Endothelial cell of umbilical vein (primary cell): Measurements from ENCODE around the gene SCGB2A2. TPM values are rescaled to one million over a fixed set of nuclear protein-coding genes. Genes with fewer than 3 reads are reported as not detected.

Source experiments
- BruUV-seq: library from RNA; stranded (reverse); fragments of 400-500 nt; replicated peaks from 2 replicates; lab custom pipeline; 2021; lab: Mats Ljungman, UMichigan
- CTCF ChIA-PET: fragments of 300-600, 350-600 bp; sonication (Branson Sonifier 250); formaldehyde crosslinking; loops from one replicate; lab custom pipeline; 2021; ENCODE audit warnings: antibody characterized with exemption, inconsistent platforms; lab: Charles Lee
- POLR2A ChIA-PET: fragments of 300-600, 350-600 bp; sonication (Branson Sonifier 250); formaldehyde crosslinking; loops from one replicate; lab custom pipeline; 2021; ENCODE audit warnings: antibody characterized with exemption, inconsistent platforms; lab: Charles Lee
- DNase-seq: peaks from one replicate; pipeline ENCODE4 v3.0.0-alpha.2; 2011; ENCODE audit warnings: low read depth, low spot score
- FAIRE-seq: peaks from 2 replicates; lab custom pipeline; 2011; peaks lifted over from hg19 to GRCh38; lab: Jason Lieb, UNC
- H2AFZ ChIP-seq: 2 replicates; pipeline ENCODE4 v1.6.0; 2012; ENCODE audit warnings: low read depth, low read length, control low read depth, inconsistent platforms
- H3K27ac ChIP-seq: 2 replicates; pipeline ENCODE4 v1.5.1; 2011; ENCODE audit warnings: low read depth, mild to moderate bottlenecking, control low read depth, low read length, moderate library complexity; ENCODE audit not compliant: insufficient read depth
- H3K27me3 ChIP-seq, 2 experiments: 2 replicates each; pipeline versions ENCODE4 v1.6.0 to v1.6.1; 2011; ENCODE audit warnings: low read length in 2 of 2, mixed read lengths in 1 of 2; ENCODE audit not compliant: control insufficient read depth in 2 of 2, insufficient read depth in 2 of 2
- H3K36me3 ChIP-seq, 2 experiments: 2 replicates in 1 of 2; 3 replicates in 1 of 2; pipeline ENCODE4 v1.5.1; 2011; ENCODE audit warnings: low read length in 2 of 2, mild to moderate bottlenecking in 1 of 2, moderate library complexity in 1 of 2; ENCODE audit not compliant: control insufficient read depth in 2 of 2, insufficient read depth in 2 of 2; ENCODE audit errors: extremely low read depth in 1 of 2
- H3K4me1 ChIP-seq: 3 replicates; pipeline ENCODE4 v1.5.1; 2011; ENCODE audit warnings: mild to moderate bottlenecking, low read length; ENCODE audit not compliant: control insufficient read depth, insufficient read depth; ENCODE audit errors: extremely low read depth
- H3K4me2 ChIP-seq: 2 replicates; pipeline ENCODE4 v1.6.1; 2011; ENCODE audit warnings: low read length, control low read depth, mixed read lengths; ENCODE audit not compliant: insufficient read depth
- H3K4me3 ChIP-seq, 3 experiments: fragments of 200-600 bp in 1 of 3; sonication (generic), shearing (Covaris generic) in 1 of 3; replicated peaks in 1 of 3; 2 replicates each; pipeline ENCODE4 v1.5.1; 2011 to 2016; ENCODE audit warnings: control low read depth in 3 of 3, low read length in 3 of 3, mild to moderate bottlenecking in 2 of 3, inconsistent platforms in 1 of 3, low read depth in 1 of 3, moderate library complexity in 1 of 3; ENCODE audit not compliant: insufficient read depth in 1 of 3
- H3K79me2 ChIP-seq: 2 replicates; pipeline ENCODE4 v1.6.0; 2012; ENCODE audit warnings: low read length, inconsistent platforms; ENCODE audit not compliant: control insufficient read depth, insufficient read depth
- H3K9ac ChIP-seq: replicated peaks from 2 replicates; pipeline ENCODE3; 2011; ENCODE audit warnings: low read length, control low read depth; ENCODE audit not compliant: insufficient read depth; ENCODE audit errors: extremely low read depth
- H3K9me1 ChIP-seq: replicated peaks from 3 replicates; pipeline ENCODE4 v1.6.0; 2011; ENCODE audit warnings: mild to moderate bottlenecking, low read length; ENCODE audit not compliant: control insufficient read depth, insufficient read depth; ENCODE audit errors: extremely low read depth
- H3K9me3 ChIP-seq: replicated peaks from 2 replicates; pipeline ENCODE4 v1.5.1; 2012; ENCODE audit warnings: low read length, inconsistent platforms; ENCODE audit not compliant: control insufficient read depth, insufficient read depth
- H4K20me1 ChIP-seq: replicated peaks from 2 replicates; pipeline ENCODE3; 2011; ENCODE audit warnings: mild to moderate bottlenecking, low read length; ENCODE audit not compliant: control insufficient read depth, insufficient read depth; ENCODE audit errors: extremely low read depth
- CTCF ChIP-seq, 2 donors: IDR thresholded peaks; 1 replicate in 1 of 2; 2 replicates in 1 of 2; pipeline ENCODE4 v1.5.1; 2011; ENCODE audit warnings: low read length in 2 of 2, mild to moderate bottlenecking in 2 of 2, moderate library complexity in 2 of 2, control low read depth in 1 of 2, inconsistent platforms in 1 of 2, low read depth in 1 of 2; ENCODE audit not compliant: insufficient read depth in 1 of 2; ENCODE audit errors: extremely low read depth in 1 of 2
- EZH2 ChIP-seq: IDR thresholded peaks from 2 replicates; pipeline ENCODE4 v1.6.1; 2012; ENCODE audit warnings: borderline replicate concordance, low read depth, mild to moderate bottlenecking, moderate library complexity, low read length, inconsistent platforms; ENCODE audit not compliant: severe bottlenecking
- FOS ChIP-seq: IDR thresholded peaks from 2 replicates; pipeline ENCODE4 v1.6.1; 2011; ENCODE audit warnings: mild to moderate bottlenecking, low read length, moderate library complexity, borderline replicate concordance; ENCODE audit not compliant: insufficient read depth
- GATA2 ChIP-seq: IDR thresholded peaks from 2 replicates; pipeline ENCODE4 v1.7.0; 2011; ENCODE audit warnings: low read depth, mild to moderate bottlenecking, moderate library complexity, mixed read lengths, low read length; ENCODE audit not compliant: insufficient read length, insufficient read depth
- JUN ChIP-seq: IDR thresholded peaks from 2 replicates; pipeline ENCODE4 v1.6.1; 2011; ENCODE audit warnings: borderline replicate concordance, low read depth; ENCODE audit not compliant: insufficient read length, insufficient read depth
- MAX ChIP-seq: IDR thresholded peaks from 2 replicates; pipeline ENCODE4 v1.6.1; 2011; ENCODE audit not compliant: insufficient read depth, insufficient read length
- MYC ChIP-seq: IDR thresholded peaks from one replicate; pipeline ENCODE4 v1.6.1; 2011; ENCODE audit warnings: mild to moderate bottlenecking, low read depth, low read length
- POLR2A ChIP-seq: IDR thresholded peaks from 2 replicates; pipeline ENCODE4 v1.6.1; 2012; ENCODE audit warnings: low read depth, mild to moderate bottlenecking, control low read depth, low read length
- POLR2AphosphoS5 ChIP-seq: IDR thresholded peaks from 2 replicates; pipeline ENCODE4 v1.6.1; 2012; ENCODE audit warnings: low read depth, mild to moderate bottlenecking, control low read depth, low read length, moderate library complexity; ENCODE audit not compliant: insufficient read depth
- dilution Hi-C: fragments of 300-500 bp; cut with MboI; formaldehyde crosslinking; loops from one replicate; pipeline ENCODE4 v1.15.0; 2019; ENCODE audit warnings: low sequenced_read_pairs; ENCODE audit not compliant: extremely low pct_ligation_motif_present
- intact Hi-C: fragments of 100-400 bp; cut with micrococcal nuclease; formaldehyde crosslinking; loops from one replicate; pipeline ENCODE4 v1.10.0; 2022
- polyA plus RNA-seq, 4 experiments: library from polyadenylated mRNA; depleted of rRNA in 3 of 4; stranded (reverse) in 3 of 4; unstranded in 1 of 4; fragments of >200 nt; gene quantifications; 2 replicates each; pipeline versions ENCODE4 v1.2.1 to v1.2.3, GENCODE V29; 2011 to 2012; ENCODE audit warnings: missing spikeins in 1 of 4
- total RNA-seq: library from RNA; stranded (reverse); gene quantifications from 2 replicates; pipeline ENCODE4 v1.2.3, GENCODE V29; 2021

Gene SCGB2A2
- total and polyA plus RNA-seq, 2 donors (not counting 3 experiments of a cell fraction or from before 2014, with no cell fraction given) = not detected

GRCh38 chr11:62307950-62308349 is 38.0 kb downstream of the SCGB2A2 start:
- TF ChIP-seq GATA2 (no peak), MYC (no peak), POLR2A (no peak), JUN (no peak), MAX (no peak), POLR2AphosphoS5 (no peak), FOS (no peak), EZH2 (no peak), CTCF (IDR thresholded peaks at IDR 0.05; ENCODE audit: extremely low read depth in 1 of 2, insufficient read depth in 1 of 2, low read depth in 1 of 2, low read length in 2 of 2) (no peak)
- FAIRE-seq (no peak), DNase-seq (no peak)
- no peaks in the 10 kb centered on the region for H3K9me1 ChIP-seq
- no peak overlapping the region for H3K9ac ChIP-seq
- no peak overlapping the region for H2AFZ ChIP-seq
- CTCF ChIA-PET = interaction anchor here (1.0 kb wide), 1 partner anchor 10 kb away, joined by 3 read pairs; no protein-coding TSS in a partner anchor
- no peak overlapping the region for H3K4me2 ChIP-seq
- H3K9me3 ChIP-seq = no peaks in the 10 kb centered on the region
- dilution Hi-C loops = no loop called here
- no peaks in the 10 kb centered on the region for H3K36me3 ChIP-seq
- no TSS peak for BruUV-seq
- H3K79me2 ChIP-seq = no peaks in the 10 kb centered on the region
- H3K4me3 ChIP-seq = no peak overlapping the region
- no peaks in the 10 kb centered on the region for H3K4me1 ChIP-seq
- H4K20me1 ChIP-seq = no peaks in the 10 kb centered on the region
- intact Hi-C loops = no loop called here
- no peak overlapping the region for H3K27ac ChIP-seq
- POLR2A ChIA-PET = no interaction called here
- peaks cover 10 to 14% of the 10 kb centered on the region in 2 experiments for H3K27me3 ChIP-seq
